GM18511 (cell line): ENCODE measurements around the gene COL1A1.

Source experiments
- ATAC-seq: cut with Tn5 transposase; IDR thresholded peaks from one replicate; pipeline ENCODE4 v1.9.1; 2021; ENCODE audit warnings: mild to moderate bottlenecking, moderate library complexity; ENCODE audit not compliant: unreplicated experiment

The COL1A1 gene

GRCh38 chr17:50145532-50146229, 55.8 kb downstream of the COL1A1 start:
- ATAC-seq: no peak

- no peak for ATAC-seq
Observed at GRCh38 chr17:50144845-50145531, 56.4 kb downstream of the COL1A1 start.

GRCh38 chr17:50144355-50144754, 57.1 kb downstream of the COL1A1 start:
- ATAC-seq: no peak

- no peak for ATAC-seq
Observed at GRCh38 chr17:50143461-50144176, 57.8 kb downstream of the COL1A1 start.

- no peak for ATAC-seq
Observed at GRCh38 chr17:50141745-50142110, 59.7 kb downstream of the COL1A1 start.

GRCh38 chr17:50141026-50141744, 60.2 kb downstream of the COL1A1 start:
- ATAC-seq: no peak

GRCh38 chr17:50139950-50140885, 61.2 kb downstream of the COL1A1 start:
- no peak for ATAC-seq

GRCh38 chr17:50139185-50139783, 62.1 kb downstream of the COL1A1 start:
- no peak for ATAC-seq

- no peak for ATAC-seq
Observed at GRCh38 chr17:50137042-50137441, 64.4 kb downstream of the COL1A1 start.

- ATAC-seq: no peak
Observed at GRCh38 chr17:50136096-50136687, 65.2 kb downstream of the COL1A1 start.

- ATAC-seq: no peak
Observed at GRCh38 chr17:50135316-50136095, 65.9 kb downstream of the COL1A1 start.

- no peak for ATAC-seq
Observed at GRCh38 chr17:50134206-50135110, 67.0 kb downstream of the COL1A1 start.

GRCh38 chr17:50133769-50134099, 67.7 kb downstream of the COL1A1 start:
- ATAC-seq: no peak
